Pancreas (tissue), 10 donors: ENCODE measurements around the gene RBM3. TPM values are rescaled to one million over a fixed set of nuclear protein-coding genes. Genes with fewer than 3 reads are reported as not detected.

Experiments
- ATAC-seq, 4 donors: fragments of 200-7000 bp; cut with Tn5 transposase; one replicate each; pipeline versions ENCODE4 v1.8.0 to v1.9.1; 2020; ENCODE audit warnings: mild to moderate bottlenecking in 4 of 4, moderate library complexity in 4 of 4
- DNase-seq, 6 donors: peaks; one replicate each; pipeline ENCODE4 v3.0.0-alpha.2; 2020
- FAIRE-seq: peaks from 2 replicates; lab custom pipeline; 2012; peaks lifted over from hg19 to GRCh38; lab: Jason Lieb, UNC
- H3K27ac ChIP-seq, 4 donors: fragments of 200-600 bp; sonication (generic); 1 replicate in 3 of 4; 2 replicates in 1 of 4; pipeline versions ENCODE4 v1.5.0 to v1.8.0; 2020
- H3K27me3 ChIP-seq, 4 donors: fragments of 200-600 bp; one replicate each; pipeline ENCODE4 v1.8.0; 2021
- H3K36me3 ChIP-seq, 3 donors: fragments of 200-600 bp; sonication (generic) in 1 of 3; one replicate each; pipeline versions ENCODE4 v1.5.0 to v1.8.0; 2020 to 2021
- H3K4me1 ChIP-seq, 3 donors: fragments of 200-600 bp; one replicate each; pipeline ENCODE4 v1.8.0; 2021
- H3K4me3 ChIP-seq, 4 donors: fragments of 200-600 bp; sonication (generic) in 2 of 4; one replicate each; pipeline versions ENCODE4 v1.5.0 to v1.8.0; 2020 to 2021
- H3K9me3 ChIP-seq, 4 donors: fragments of 200-600 bp; one replicate each; pipeline ENCODE4 v1.8.0; 2021
- CTCF ChIP-seq, 4 donors: fragments of 200-600 bp; sonication (generic) in 3 of 4; IDR thresholded peaks; one replicate each; pipeline versions ENCODE4 v1.5.0 to v1.8.0; 2021; ENCODE audit warnings: antibody characterized with exemption in 4 of 4
- WGBS, 2 donors: extraction: QIAGEN DNeasy Blood & Tissue Kit; methylation state at CpG; one replicate each; pipeline ENCODE4 v1.1.7; 2013; 5-methylcytosine and 5-hydroxymethylcytosine counted together
- intact Hi-C, 3 donors: fragments of 100-400 bp; cut with DNase I; formaldehyde crosslinking; loops; one replicate each; pipeline versions ENCODE4 v1.11.1 to v1.14.2; 2022
- polyA plus RNA-seq, 2 donors: library from polyadenylated mRNA; stranded (reverse); fragments of 200-250 nt; gene quantifications; one replicate each; pipeline ENCODE4 v1.2.3, GENCODE V29; 2013
- total RNA-seq, 6 donors: library from RNA; stranded (reverse); fragmentation: NEBNext Ultra II Directional in 4 of 6; extraction: Animal tissue kit (Norgen Biotek cat#: 25700) in 4 of 6; gene quantifications; one replicate each; pipeline versions ENCODE4 v1.2.1 to v1.2.4, GENCODE V29; 2021 to 2023
- donor health status: healthy with polysubstance abuse.
- donor health status: DM: no; HTN: no; CAD: no; lungs with moderate emphysema.
- donor health status: DM: no; HTN: no; CAD: no.
- donor health status: control.
- donor health status: control.
- donor health status: Bipolar disorder and iron deficiency.
- donor health status: DM: yes; HTN: yes; CAD: no.
- donor health status: DM: no; HTN: no; CAD: no.
- donor health status: DM: no; HTN: no; CAD: no.
- donor health status: DM: yes; HTN: yes; CAD: no.

The RBM3 gene
- total and polyA plus RNA-seq, 8 donors = 42.0 to 314 (median 147) TPM

DNA sequence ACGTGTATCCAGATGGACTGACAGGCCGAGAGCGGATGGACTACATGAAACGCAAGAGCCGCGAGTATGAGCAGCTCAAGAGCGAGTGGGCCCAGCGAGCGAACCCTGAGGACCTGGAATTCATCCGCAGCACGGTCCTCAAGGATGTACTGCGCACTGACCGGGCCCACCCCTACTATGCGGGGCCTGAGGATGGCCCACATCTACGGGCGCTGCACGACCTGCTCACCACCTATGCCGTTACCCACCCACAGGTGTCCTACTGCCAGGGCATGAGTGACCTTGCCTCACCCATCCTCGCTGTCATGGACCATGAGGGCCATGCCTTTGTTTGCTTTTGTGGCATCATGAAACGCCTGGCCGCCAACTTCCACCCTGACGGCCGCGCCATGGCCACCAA is 14.6 kb upstream of the RBM3 start:
- H3K4me3 ChIP-seq = no peak overlapping the region
- intact Hi-C loops = no loop called here
- H3K27me3 ChIP-seq = no peaks in the 10 kb centered on the region
- no peak for TF ChIP-seq CTCF (IDR thresholded peaks at IDR 0.05)
- WGBS, 2 donors = 92 to 94% methylated on average over 24 of the region's 24 CpGs
- H3K9me3 ChIP-seq = no peaks in the 10 kb centered on the region
- no peak for FAIRE-seq
- H3K4me1 ChIP-seq = no peaks in the 10 kb centered on the region
- H3K27ac ChIP-seq = no peak overlapping the region
- DNase-seq = no peak
- H3K36me3 ChIP-seq = no peaks in the 10 kb centered on the region
- no peak for ATAC-seq

GRCh38 chrX:48560056-48560455 is 14.2 kb upstream of the RBM3 start:
- FAIRE-seq = no peak
- Histone ChIP-seq H3K36me3 (no peaks in the 10 kb centered on the region), H3K4me3 (no peak overlapping the region), H3K4me1 (no peaks in the 10 kb centered on the region), H3K9me3 (no peaks in the 10 kb centered on the region), H3K27me3 (no peaks in the 10 kb centered on the region), H3K27ac (no peak overlapping the region)
- no peak for DNase-seq
- WGBS, 2 donors = 88 to 92% methylated on average over 14 of the region's 14 CpGs
- ATAC-seq = no peak
- no peak for TF ChIP-seq CTCF (IDR thresholded peaks at IDR 0.05)
- intact Hi-C loops = no loop called here

- 88 to 94% methylated on average over 12 of the region's 12 CpGs for WGBS, 2 donors
- intact Hi-C loops = no loop called here
- FAIRE-seq = no peak
- Histone ChIP-seq H3K4me3 (no peak overlapping the region), H3K4me1 (no peaks in the 10 kb centered on the region), H3K9me3 (no peaks in the 10 kb centered on the region), H3K36me3 (no peaks in the 10 kb centered on the region), H3K27ac (no peak overlapping the region), H3K27me3 (no peaks in the 10 kb centered on the region)
- no peak for TF ChIP-seq CTCF (IDR thresholded peaks at IDR 0.05)
- no peak for DNase-seq
- no peak for ATAC-seq
Observed at GRCh38 chrX:48560681-48561080, 13.6 kb upstream of the RBM3 start.

DNA sequence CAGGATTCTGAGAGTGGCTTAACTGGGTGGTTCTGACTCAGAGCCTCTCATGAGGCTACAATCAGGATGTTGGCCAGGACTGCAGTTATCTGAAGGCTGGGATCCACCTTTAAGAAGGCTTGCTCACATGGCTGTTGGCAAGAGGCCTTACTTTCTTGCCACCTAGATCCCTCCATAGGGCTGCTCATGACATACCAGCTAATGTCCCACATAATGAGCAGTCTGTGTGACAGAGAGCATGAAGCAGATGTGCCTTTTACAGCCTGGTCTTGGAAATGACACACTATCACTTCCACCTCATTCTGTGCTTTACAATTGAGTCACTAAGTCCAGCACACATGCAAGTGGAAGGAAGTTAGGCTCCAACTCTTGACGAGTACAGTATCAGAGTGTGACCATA is 4.3 kb upstream of the RBM3 start:
- no peaks in the 10 kb centered on the region for H3K36me3 ChIP-seq
- TF ChIP-seq CTCF (IDR thresholded peaks at IDR 0.05) = no peak
- H3K27me3 ChIP-seq = peaks cover 0 to 4% (median 0%) of the 10 kb centered on the region in 4 donors
- intact Hi-C loops = no loop called here
- H3K9me3 ChIP-seq = no peaks in the 10 kb centered on the region
- DNase-seq (no peak), FAIRE-seq (no peak), ATAC-seq (no peak)
- WGBS, 2 donors = 62 to 79% methylated on average over 1 of the region's 1 CpG
- H3K27ac ChIP-seq = no peak overlapping the region
- no peaks in the 10 kb centered on the region for H3K4me1 ChIP-seq
- no peak overlapping the region for H3K4me3 ChIP-seq

DNA sequence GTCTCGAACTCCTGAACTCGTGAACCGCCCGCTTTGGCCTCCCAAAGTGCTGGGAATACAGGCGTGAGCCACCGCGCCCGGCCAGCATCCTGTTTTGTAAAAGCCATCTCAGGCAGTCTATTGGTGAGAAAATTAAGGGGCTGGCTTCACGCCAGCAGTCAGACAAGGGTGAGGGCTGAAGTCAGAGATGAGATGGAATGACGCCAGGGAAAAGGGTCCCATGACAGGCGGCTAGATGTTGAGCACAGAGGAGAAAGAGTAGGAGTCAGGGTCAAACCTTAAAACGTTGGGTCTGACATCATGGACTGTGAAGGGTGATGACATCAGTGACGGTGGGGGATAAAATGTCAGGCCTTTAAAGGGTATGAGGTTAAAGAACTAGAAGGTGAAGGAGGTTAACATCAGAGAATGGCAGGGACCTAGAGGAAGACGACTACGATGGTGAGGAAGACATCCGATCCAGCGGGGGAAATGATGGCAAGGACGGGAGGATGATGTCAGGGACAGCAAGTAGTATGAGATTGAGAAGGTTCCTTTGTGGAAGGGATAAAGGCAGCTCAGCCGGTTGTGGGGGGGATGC is 504 bp upstream of the RBM3 start:
- intact Hi-C loops = no loop called here
- Histone ChIP-seq H3K36me3 (peaks cover 0 to 22% (median 10%) of the 10 kb centered on the region in 3 donors), H3K27me3 (no peaks in the 10 kb centered on the region), H3K4me3 (peak overlapping the region in 3 of 4 donors; percentile 41 to 60 (median 52)), H3K27ac (peak overlapping the region; percentile 95 to 97 (median 96)), H3K9me3 (no peaks in the 10 kb centered on the region), H3K4me1 (peaks cover 0 to 13% (median 0%) of the 10 kb centered on the region in 3 donors)
- FAIRE-seq = no peak
- 38 to 54% methylated on average over 19 of the region's 19 CpGs for WGBS, 2 donors
- ATAC-seq = peak in 2 of 4 donors; percentile 5 to 6
- DNase-seq = peak in 4 of 6 donors; percentile 7 to 63 (median 59)
- TF ChIP-seq CTCF (IDR thresholded peaks at IDR 0.05) = no peak
